ENCODE measurements around the gene NTHL1. TPM values are rescaled to one million over a fixed set of nuclear protein-coding genes. Genes with fewer than 3 reads are reported as not detected.
"Not testable (repeated sequence)": the region's sequence is repeated elsewhere in the genome, so short reads cannot be mapped to it uniquely, and the experiment has no call there.

The NTHL1 gene
- total RNA-seq, 1 donor from 2014 or later, result 50.7 TPM

- Mint-ChIP-seq H3K36me3 (ENCODE audit: low read depth) (no peaks in the 10 kb centered on the region), H3K4me3 (no peak overlapping the region), H3K4me1 (peaks cover 8% of the 10 kb centered on the region), H3K27ac (ENCODE audit: unreplicated experiment) (no peak overlapping the region), H3K27me3 (ENCODE audit: low read depth) (no peaks in the 10 kb centered on the region), H3K9me3 (no peaks in the 10 kb centered on the region)
- TF ChIP-seq, protein P1, sequence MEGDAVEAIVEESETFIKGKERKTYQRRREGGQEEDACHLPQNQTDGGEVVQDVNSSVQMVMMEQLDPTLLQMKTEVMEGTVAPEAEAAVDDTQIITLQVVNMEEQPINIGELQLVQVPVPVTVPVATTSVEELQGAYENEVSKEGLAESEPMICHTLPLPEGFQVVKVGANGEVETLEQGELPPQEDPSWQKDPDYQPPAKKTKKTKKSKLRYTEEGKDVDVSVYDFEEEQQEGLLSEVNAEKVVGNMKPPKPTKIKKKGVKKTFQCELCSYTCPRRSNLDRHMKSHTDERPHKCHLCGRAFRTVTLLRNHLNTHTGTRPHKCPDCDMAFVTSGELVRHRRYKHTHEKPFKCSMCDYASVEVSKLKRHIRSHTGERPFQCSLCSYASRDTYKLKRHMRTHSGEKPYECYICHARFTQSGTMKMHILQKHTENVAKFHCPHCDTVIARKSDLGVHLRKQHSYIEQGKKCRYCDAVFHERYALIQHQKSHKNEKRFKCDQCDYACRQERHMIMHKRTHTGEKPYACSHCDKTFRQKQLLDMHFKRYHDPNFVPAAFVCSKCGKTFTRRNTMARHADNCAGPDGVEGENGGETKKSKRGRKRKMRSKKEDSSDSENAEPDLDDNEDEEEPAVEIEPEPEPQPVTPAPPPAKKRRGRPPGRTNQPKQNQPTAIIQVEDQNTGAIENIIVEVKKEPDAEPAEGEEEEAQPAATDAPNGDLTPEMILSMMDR (conservative IDR thresholded peaks at IDR 0.05), result no peak
- DNase-seq (ENCODE audit: low read depth, low spot score), result no peak
Observed at GRCh38 chr16:2035431-2036199, 12.0 kb downstream of the NTHL1 start.

DNA sequence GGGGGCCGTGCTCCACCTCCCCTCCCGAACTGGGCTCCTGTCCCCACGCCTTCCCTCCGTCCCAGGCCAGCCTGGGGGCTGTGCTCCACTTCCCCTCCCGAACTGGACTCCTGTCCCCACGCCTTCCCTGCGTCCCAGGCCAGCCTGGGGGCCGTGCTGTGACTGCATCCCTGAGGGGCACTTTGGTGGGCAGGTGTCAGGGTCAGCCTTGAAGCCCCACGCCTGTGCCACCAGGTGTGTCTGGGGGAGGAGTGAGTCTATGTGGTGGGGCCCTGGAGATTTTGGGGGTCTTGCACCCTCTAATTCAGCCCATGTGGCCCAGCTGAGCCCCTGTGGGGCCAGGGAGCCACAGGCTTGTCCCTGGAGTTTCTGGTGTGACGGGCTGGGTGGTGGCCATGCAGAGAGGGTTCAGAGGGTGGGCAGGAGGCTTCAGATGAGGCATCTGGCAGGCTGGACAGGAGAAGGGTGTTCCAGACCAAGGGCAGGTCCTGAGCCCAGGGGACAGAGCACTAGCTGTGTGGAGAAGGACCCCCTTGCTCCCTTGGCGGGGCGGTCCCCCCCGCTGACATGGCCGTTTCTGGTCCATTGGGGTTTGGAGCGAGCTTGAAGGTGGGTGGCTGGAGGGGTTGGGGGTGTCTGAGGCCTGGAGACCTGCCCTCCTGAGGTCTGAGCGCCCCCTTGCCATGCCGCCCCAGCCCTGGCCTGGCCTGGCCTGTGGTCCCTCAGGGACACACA is 12.8 kb downstream of the NTHL1 start:
- Mint-ChIP-seq H3K36me3 (ENCODE audit: low read depth) (no peaks in the 10 kb centered on the region), H3K4me3 (no peak overlapping the region), H3K4me1 (peaks cover 8% of the 10 kb centered on the region), H3K27ac (ENCODE audit: unreplicated experiment) (peak overlapping the region; percentile 43), H3K27me3 (ENCODE audit: low read depth) (peaks cover 1% of the 10 kb centered on the region), H3K9me3 (no peaks in the 10 kb centered on the region)
- TF ChIP-seq, protein P1 (conservative IDR thresholded peaks at IDR 0.05), result no peak
- no peak for DNase-seq (ENCODE audit: low read depth, low spot score)

DNA sequence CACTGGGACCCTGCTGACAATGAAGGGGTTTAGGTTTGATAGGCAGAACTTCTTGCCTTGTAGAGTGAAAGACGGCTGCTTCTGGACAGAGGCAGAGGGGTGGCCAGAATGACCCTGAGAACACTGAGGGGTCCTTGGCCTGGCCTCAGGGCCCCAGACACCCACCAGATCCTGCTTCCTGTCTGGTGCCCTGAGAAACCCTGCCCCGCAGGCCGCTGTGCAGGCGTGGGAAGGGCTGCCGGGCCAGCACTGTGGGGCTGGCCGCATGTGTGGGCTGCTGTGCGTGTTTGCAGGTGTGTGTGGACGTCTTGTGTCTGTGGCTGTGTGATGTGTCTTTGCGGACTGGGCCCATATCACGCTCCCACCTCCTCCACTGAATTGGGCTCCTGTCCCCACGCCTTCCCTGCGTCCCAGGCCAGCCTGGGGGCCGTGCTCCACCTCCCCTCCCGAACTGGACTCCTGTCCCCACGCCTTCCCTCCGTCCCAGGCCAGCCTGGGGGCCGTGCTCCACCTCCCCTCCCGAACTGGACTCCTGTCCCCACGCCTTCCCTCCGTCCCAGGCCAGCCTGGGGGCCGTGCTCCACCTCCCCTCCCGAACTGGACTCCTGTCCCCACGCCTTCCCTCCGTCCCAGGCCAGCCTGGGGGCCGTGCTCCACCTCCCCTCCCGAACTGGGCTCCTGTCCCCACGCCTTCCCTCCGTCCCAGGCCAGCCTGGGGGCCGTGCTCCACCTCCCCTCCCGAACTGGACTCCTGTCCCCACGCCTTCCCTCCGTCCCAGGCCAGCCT is 13.5 kb downstream of the NTHL1 start:
- H3K9me3 Mint-ChIP-seq; H3K4me1 Mint-ChIP-seq; DNase-seq (ENCODE audit: low read depth, low spot score); H3K36me3 Mint-ChIP-seq (ENCODE audit: low read depth); H3K4me3 Mint-ChIP-seq; H3K27ac Mint-ChIP-seq (ENCODE audit: unreplicated experiment); H3K27me3 Mint-ChIP-seq (ENCODE audit: low read depth): not testable (repeated sequence)

GRCh38 chr16:2033057-2033908 is 14.4 kb downstream of the NTHL1 start:
- H3K36me3 Mint-ChIP-seq (ENCODE audit: low read depth), result no peaks in the 10 kb centered on the region
- no peak overlapping the region for H3K27ac Mint-ChIP-seq (ENCODE audit: unreplicated experiment)
- H3K4me1 Mint-ChIP-seq, result peaks cover 5% of the 10 kb centered on the region

GRCh38 chr16:2032285-2033056 is 15.2 kb downstream of the NTHL1 start:
- H3K27ac Mint-ChIP-seq (ENCODE audit: unreplicated experiment), result peak overlapping the region; percentile 19
- TF ChIP-seq, protein P1 (conservative IDR thresholded peaks at IDR 0.05), result no peak
- H3K36me3 Mint-ChIP-seq (ENCODE audit: low read depth), result no peaks in the 10 kb centered on the region
- peaks cover 8% of the 10 kb centered on the region for H3K4me1 Mint-ChIP-seq
- no peak overlapping the region for H3K4me3 Mint-ChIP-seq
- no peak for DNase-seq (ENCODE audit: low read depth, low spot score)
- H3K27me3 Mint-ChIP-seq (ENCODE audit: low read depth), result peaks cover 16% of the 10 kb centered on the region
- H3K9me3 Mint-ChIP-seq, result no peaks in the 10 kb centered on the region

More at GRCh38 chr16:2033057-2033908, 14.4 kb downstream of the NTHL1 start:
- no peaks in the 10 kb centered on the region for H3K9me3 Mint-ChIP-seq
- peaks cover 8% of the 10 kb centered on the region for H3K27me3 Mint-ChIP-seq (ENCODE audit: low read depth)
- no peak overlapping the region for H3K4me3 Mint-ChIP-seq
- TF ChIP-seq, protein P1 (conservative IDR thresholded peaks at IDR 0.05), result no peak
- no peak for DNase-seq (ENCODE audit: low read depth, low spot score)

All from neural crest cell (in vitro differentiated cells).